SJSA1 (cell line): ENCODE results near the gene CLCC1. TPM values are rescaled to one million over a fixed set of nuclear protein-coding genes. Genes with fewer than 3 reads are reported as not detected.
"Not testable (repeated sequence)": the region's sequence is repeated elsewhere in the genome, so short reads cannot be mapped to it uniquely, and the experiment has no call there.

Experiments
- DNase-seq, 2 experiments: peaks; one replicate each; pipeline ENCODE4 v3.0.0-alpha.2; 2015 to 2020; ENCODE audit warnings: low spot score in 2 of 2, low read depth in 1 of 2
- H3K27ac ChIP-seq: fragments of 250-450 bp; sonication (Bioruptor Pico); 2 replicates; pipeline ENCODE4 v1.5.1; 2020; ENCODE audit warnings: mild to moderate bottlenecking, moderate library complexity
- H3K27me3 ChIP-seq: fragments of 250-450 bp; sonication (Bioruptor Pico); replicated peaks from 2 replicates; pipeline ENCODE4 v1.5.1; 2020; ENCODE audit warnings: mild to moderate bottlenecking, moderate library complexity
- H3K36me3 ChIP-seq: fragments of 250-450 bp; sonication (Bioruptor Pico); 2 replicates; pipeline ENCODE4 v1.5.1; 2020; ENCODE audit warnings: mild to moderate bottlenecking
- H3K4me1 ChIP-seq: fragments of 250-450 bp; sonication (Bioruptor Pico); replicated peaks from 2 replicates; pipeline ENCODE4 v1.6.1; 2021; ENCODE audit warnings: mild to moderate bottlenecking
- H3K4me3 ChIP-seq: fragments of 250-450 bp; sonication (Bioruptor Pico); 2 replicates; pipeline ENCODE4 v1.5.1; 2020; ENCODE audit warnings: mild to moderate bottlenecking
- H3K9me3 ChIP-seq: fragments of 250-450 bp; sonication (Bioruptor Pico); replicated peaks from 2 replicates; pipeline ENCODE4 v1.5.1; 2020; ENCODE audit warnings: mild to moderate bottlenecking
- total RNA-seq: library from RNA; depleted of rRNA; stranded (reverse); fragments of >200 nt; shearing (Covaris generic); gene quantifications from 2 replicates; pipeline ENCODE4 v1.2.3, GENCODE V29; 2014; rRNA removed

CLCC1 gene
- 66.4 and 77.9 TPM in 2 replicates for total RNA-seq

- no peaks in the 10 kb centered on the region for H3K9me3 ChIP-seq
- H3K4me1 ChIP-seq: peaks cover 10% of the 10 kb centered on the region
- 0 out of 2 replicates have a peak, but pooled peaks cover 8% of the 10 kb centered on the region for H3K36me3 ChIP-seq
- H3K4me3 ChIP-seq: peak within 1 kb of the TSS; percentile 79
- H3K27me3 ChIP-seq: no peaks in the 10 kb centered on the region
- peak; percentile 93 to 94 for DNase-seq
- H3K27ac ChIP-seq: peak within 1 kb of the TSS; percentile 81
Observed at GRCh38 chr1:108963052-108963686, at the start of gene CLCC1. Gene CLCC1, minus strand, starts transcription at chr1:108963484. Its CDS starts 13,047 bp downstream, at chr1:108950437.

- no peaks in the 10 kb centered on the region for H3K9me3 ChIP-seq
- H3K4me1 ChIP-seq: no peaks in the 10 kb centered on the region
- no peak overlapping the region for H3K4me3 ChIP-seq
- no peak for DNase-seq
- H3K27me3 ChIP-seq: no peaks in the 10 kb centered on the region
- H3K27ac ChIP-seq: no peak overlapping the region
- H3K36me3 ChIP-seq: peaks cover 36% of the 10 kb centered on the region
Observed at GRCh38 chr1:109011335-109011734, 48.1 kb upstream of the CLCC1 start.

GRCh38 chr1:108996622-108997021, 33.3 kb upstream of the CLCC1 start:
- not testable (repeated sequence) for H3K27ac ChIP-seq, DNase-seq, H3K27me3 ChIP-seq, H3K4me3 ChIP-seq, H3K9me3 ChIP-seq, H3K4me1 ChIP-seq
- peaks cover 36% of the 10 kb centered on the region for H3K36me3 ChIP-seq

- Histone ChIP-seq H3K9me3 (no peaks in the 10 kb centered on the region), H3K4me1 (no peaks in the 10 kb centered on the region), H3K27ac (no peak overlapping the region), H3K27me3 (no peaks in the 10 kb centered on the region), H3K36me3 (peaks cover 29% of the 10 kb centered on the region), H3K4me3 (no peak overlapping the region)
- DNase-seq: no peak
Observed at GRCh38 chr1:108983114-108983513, 19.8 kb upstream of the CLCC1 start.

- H3K9me3 ChIP-seq: no peaks in the 10 kb centered on the region
- H3K27me3 ChIP-seq: no peaks in the 10 kb centered on the region
- H3K36me3 ChIP-seq: peaks cover 28% of the 10 kb centered on the region
- no peaks in the 10 kb centered on the region for H3K4me1 ChIP-seq
- no peak overlapping the region for H3K27ac ChIP-seq
- H3K4me3 ChIP-seq: no peak overlapping the region
- DNase-seq: no peak
Observed at GRCh38 chr1:108976658-108977057, 13.4 kb upstream of the CLCC1 start.

- H3K36me3 ChIP-seq: peaks cover 23% of the 10 kb centered on the region
- no peaks in the 10 kb centered on the region for H3K27me3 ChIP-seq
- no peak for DNase-seq
Observed at GRCh38 chr1:108972951-108973350, 9.7 kb upstream of the CLCC1 start.

DNA sequence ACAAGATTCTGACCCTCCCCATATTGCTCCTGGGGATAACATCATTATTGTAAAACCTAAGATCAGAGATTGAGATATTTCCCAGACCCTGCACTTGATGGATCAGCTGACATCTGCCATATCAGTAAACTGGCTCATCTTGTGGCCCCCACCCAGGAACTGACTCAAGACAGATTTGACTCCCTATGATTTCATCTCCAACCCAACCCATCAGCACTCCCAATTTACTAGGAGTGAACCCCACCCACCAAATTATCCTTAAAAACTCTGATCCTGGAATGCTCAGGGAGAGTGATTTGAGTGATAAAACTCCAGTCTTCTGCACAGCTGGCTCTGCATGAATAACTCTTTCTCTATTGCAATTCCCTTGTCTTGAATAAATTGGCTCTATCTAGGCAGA, 6.1 kb upstream of the CLCC1 start:
- H3K36me3 ChIP-seq: peaks cover 6% of the 10 kb centered on the region; the same call in 1 of the 2 replicates

More at GRCh38 chr1:108972951-108973350, 9.7 kb upstream of the CLCC1 start:
- Histone ChIP-seq H3K4me3 (no peak overlapping the region), H3K4me1 (no peaks in the 10 kb centered on the region), H3K9me3 (no peaks in the 10 kb centered on the region), H3K27ac (no peak overlapping the region)

GRCh38 chr1:108962681-108963051, 618 bp downstream of the CLCC1 start:
- Histone ChIP-seq H3K27me3 (no peaks in the 10 kb centered on the region), H3K9me3 (no peaks in the 10 kb centered on the region), H3K4me1 (peaks cover 10% of the 10 kb centered on the region), H3K36me3 (peaks cover 12% of the 10 kb centered on the region), H3K27ac (peak overlapping the region; percentile 81), H3K4me3 (peak overlapping the region; percentile 79)
- no peak for DNase-seq

More for the DNA sequence above, 6.1 kb upstream of the CLCC1 start:
- H3K27me3 ChIP-seq: no peaks in the 10 kb centered on the region
- no peak overlapping the region for H3K27ac ChIP-seq
- no peaks in the 10 kb centered on the region for H3K4me1 ChIP-seq
- no peaks in the 10 kb centered on the region for H3K9me3 ChIP-seq
- no peak for DNase-seq
- H3K4me3 ChIP-seq: no peak overlapping the region

GRCh38 chr1:108961752-108962486, 1.4 kb downstream of the CLCC1 start:
- Histone ChIP-seq H3K4me3 (peak overlapping the region; percentile 79), H3K27ac (peak overlapping the region; percentile 81), H3K27me3 (no peaks in the 10 kb centered on the region), H3K4me1 (peaks cover 10% of the 10 kb centered on the region), H3K9me3 (no peaks in the 10 kb centered on the region), H3K36me3 (peaks cover 14% of the 10 kb centered on the region)
- peak in 1 of 2 experiments; percentile 9 for DNase-seq

DNA sequence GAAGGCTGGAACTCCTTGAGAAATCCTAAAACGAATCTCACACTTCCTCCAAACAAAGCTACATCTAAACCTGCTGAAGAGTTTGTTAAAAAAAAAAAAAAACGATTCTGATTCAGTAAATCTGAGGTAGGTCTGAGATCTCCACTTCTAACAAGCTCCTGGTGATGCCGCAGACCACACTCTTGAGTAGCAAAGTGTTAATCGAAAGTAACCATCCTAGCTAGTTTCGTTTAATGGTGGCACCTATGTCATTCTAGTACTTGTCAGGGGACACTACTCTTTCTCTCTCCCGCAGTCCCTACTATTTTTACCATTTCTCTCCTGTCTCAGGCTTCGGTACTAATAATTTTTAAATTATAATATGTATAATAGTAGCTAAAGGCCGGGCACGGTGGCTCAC, 2.1 kb downstream of the CLCC1 start:
- DNase-seq: no peak
- H3K4me3 ChIP-seq: no peak overlapping the region
- no peak overlapping the region for H3K27ac ChIP-seq
- H3K27me3 ChIP-seq: no peaks in the 10 kb centered on the region
- H3K4me1 ChIP-seq: peaks cover 10% of the 10 kb centered on the region
- no peaks in the 10 kb centered on the region for H3K9me3 ChIP-seq
- peaks cover 17% of the 10 kb centered on the region for H3K36me3 ChIP-seq

GRCh38 chr1:108960719-108961118, 2.6 kb downstream of the CLCC1 start:
- Histone ChIP-seq H3K27me3 (no peaks in the 10 kb centered on the region), H3K9me3 (no peaks in the 10 kb centered on the region), H3K36me3 (peaks cover 20% of the 10 kb centered on the region), H3K27ac (no peak overlapping the region), H3K4me3 (no peak overlapping the region), H3K4me1 (peaks cover 10% of the 10 kb centered on the region)
- no peak for DNase-seq

DNA sequence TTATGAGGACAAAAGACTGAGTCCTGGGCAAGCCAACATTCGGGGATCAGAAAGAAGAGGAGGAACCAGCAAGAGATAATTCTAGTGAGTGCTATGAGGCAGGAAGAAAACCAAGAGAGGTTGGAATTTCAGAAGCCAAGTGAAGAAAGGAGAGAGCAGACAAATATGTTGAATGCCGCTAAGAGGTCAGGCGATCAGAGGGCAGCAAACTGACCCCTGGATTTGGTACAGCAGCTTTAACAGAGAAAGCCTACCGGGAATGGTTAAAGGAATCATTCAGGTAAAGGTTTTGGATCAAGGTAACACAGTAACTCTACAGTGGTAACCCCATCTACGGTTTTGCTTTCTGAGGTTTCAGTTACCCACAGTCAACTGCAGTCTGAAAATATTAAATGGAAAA, 5.4 kb downstream of the CLCC1 start:
- no peak for DNase-seq
- Histone ChIP-seq H3K27me3 (no peaks in the 10 kb centered on the region), H3K4me1 (peaks cover 6% of the 10 kb centered on the region), H3K9me3 (no peaks in the 10 kb centered on the region), H3K27ac (no peak overlapping the region), H3K4me3 (no peak overlapping the region), H3K36me3 (peaks cover 37% of the 10 kb centered on the region)

DNA sequence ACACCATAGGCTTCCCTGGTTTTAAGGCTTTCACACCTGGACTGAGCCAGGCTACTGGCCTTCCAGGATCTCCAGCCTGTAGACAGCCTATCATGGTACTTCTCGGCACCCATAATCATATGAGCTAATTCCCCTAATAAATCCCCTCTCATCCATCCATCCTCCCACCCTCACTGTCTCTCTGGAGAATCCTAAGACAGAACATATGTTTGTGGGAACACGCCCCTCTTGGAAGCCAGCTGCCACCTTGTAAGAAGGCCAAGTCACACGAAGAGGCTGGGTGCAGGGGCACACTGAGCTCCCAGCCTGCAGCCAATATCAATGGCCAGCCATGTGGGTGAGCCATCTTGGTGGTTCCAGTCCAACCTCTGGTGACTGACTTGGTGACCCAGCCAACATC, 7.4 kb downstream of the CLCC1 start:
- no peaks in the 10 kb centered on the region for H3K9me3 ChIP-seq
- no peak overlapping the region for H3K27ac ChIP-seq
- peaks cover 37% of the 10 kb centered on the region for H3K36me3 ChIP-seq
- no peak overlapping the region for H3K4me3 ChIP-seq
- no peak for DNase-seq
- no peaks in the 10 kb centered on the region for H3K27me3 ChIP-seq
- H3K4me1 ChIP-seq: no peaks in the 10 kb centered on the region

DNA sequence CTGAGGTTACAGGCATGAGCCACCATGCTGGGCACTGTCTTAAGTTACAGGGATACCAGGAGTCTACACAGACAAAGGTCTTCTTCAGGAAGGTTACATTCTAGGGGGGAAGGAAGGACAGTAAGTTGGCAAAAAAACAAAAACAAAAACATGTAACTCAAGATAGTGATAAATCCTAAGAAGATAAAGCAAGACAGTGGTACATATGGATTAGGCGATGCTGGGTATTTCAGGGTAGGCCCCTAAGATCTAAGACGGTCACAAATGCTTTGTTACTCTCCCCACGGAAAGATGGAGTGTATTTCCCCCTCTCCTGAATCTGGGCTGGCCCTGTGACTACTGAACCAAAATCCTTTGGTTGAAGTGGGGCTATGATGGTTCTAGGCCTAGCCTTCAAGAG, 8.2 kb downstream of the CLCC1 start:
- no peaks in the 10 kb centered on the region for H3K27me3 ChIP-seq
- H3K27ac ChIP-seq: no peak overlapping the region
- no peak overlapping the region for H3K4me3 ChIP-seq
- H3K9me3 ChIP-seq: no peaks in the 10 kb centered on the region
- DNase-seq: no peak
- no peaks in the 10 kb centered on the region for H3K4me1 ChIP-seq
- peaks cover 37% of the 10 kb centered on the region for H3K36me3 ChIP-seq
